K562 (cell line): ENCODE results near the gene FAM120B. TPM values are rescaled to one million over a fixed set of nuclear protein-coding genes. Genes with fewer than 3 reads are reported as not detected.

Experiments used
- ATAC-seq: fragments of 200-7000 bp; cut with Tn5 transposase; 3 replicates; pipeline ENCODE4 v1.9.1; 2020; ENCODE audit warnings: moderate library complexity
- BruUV-seq: library from RNA; stranded (reverse); fragments of 400-500 nt; replicated peaks from 2 replicates; lab custom pipeline; 2021; lab: Mats Ljungman, UMichigan
- CTCF ChIA-PET: fragments of 300-600 bp; formaldehyde crosslinking; extraction: SDS; loops from one replicate; lab custom pipeline; 2021; ENCODE audit warnings: low intra/inter-chr PET ratio; lab: Yijun Ruan, JAX
- POLR2A ChIA-PET: fragments of 300-600, 350-650 bp; sonication (Branson Sonifier 250); formaldehyde crosslinking; extraction: SDS; loops from one replicate; lab custom pipeline; 2021; ENCODE audit warnings: antibody characterized with exemption, inconsistent platforms; lab: Yijun Ruan, JAX
- DNase-seq, 4 experiments: peaks; one replicate each; pipeline versions ENCODE4 v3.0.0 to v3.0.0-alpha.2; 2011 to 2018; ENCODE audit warnings: low spot score in 3 of 4, mixed read lengths in 3 of 4; ENCODE audit errors: extremely low read depth in 1 of 4
- FAIRE-seq: peaks from 2 replicates; lab custom pipeline; 2011; peaks lifted over from hg19 to GRCh38; lab: Jason Lieb, UNC
- H2AFZ ChIP-seq: 2 replicates; pipeline ENCODE4 v1.6.0; 2011; ENCODE audit warnings: low read depth, low read length, control low read depth, inconsistent platforms
- H3K27ac ChIP-seq: fragments of 200-600 bp; 3 replicates; pipeline ENCODE4 v1.8.0; 2011; ENCODE audit warnings: low read depth, mild to moderate bottlenecking, control low read depth, inconsistent platforms, low read length, moderate library complexity, mixed read lengths; ENCODE audit errors: extremely low read depth
- H3K27me3 ChIP-seq, 2 experiments: fragments of 300-600 bp in 1 of 2; 2 replicates in 1 of 2; 3 replicates in 1 of 2; pipeline versions ENCODE4 v1.6.0 to v1.8.0; 2011; ENCODE audit warnings: inconsistent platforms in 2 of 2, low read length in 2 of 2, mild to moderate bottlenecking in 1 of 2, mixed read lengths in 1 of 2, moderate library complexity in 1 of 2; ENCODE audit not compliant: control insufficient read depth in 2 of 2, insufficient read depth in 2 of 2
- H3K36me3 ChIP-seq: fragments of 300-600 bp; 3 replicates; pipeline ENCODE4 v1.8.0; 2011; ENCODE audit warnings: mild to moderate bottlenecking, low read length, inconsistent platforms; ENCODE audit not compliant: control insufficient read depth, insufficient read depth
- H3K4me1 ChIP-seq, 2 experiments: fragments of 200-600 bp in 1 of 2; replicated peaks in 1 of 2; 2 replicates in 1 of 2; 3 replicates in 1 of 2; pipeline versions ENCODE4 v1.5.1 to v1.8.0; 2011; ENCODE audit warnings: inconsistent platforms in 2 of 2, low read length in 2 of 2, mild to moderate bottlenecking in 1 of 2, mixed read lengths in 1 of 2, moderate library complexity in 1 of 2; ENCODE audit not compliant: control insufficient read depth in 2 of 2, insufficient read depth in 2 of 2
- H3K4me2 ChIP-seq: 2 replicates; pipeline ENCODE4 v1.6.1; 2011; ENCODE audit warnings: low read length, control low read depth, inconsistent platforms, mixed read lengths; ENCODE audit not compliant: insufficient read depth
- H3K4me3 ChIP-seq: fragments of 200-600 bp; sonication (generic), shearing (Covaris generic); 2 replicates; pipeline ENCODE4 v1.5.1; 2016; ENCODE audit warnings: control low read depth, inconsistent platforms
- H3K79me2 ChIP-seq: fragments of 200-600 bp; 3 replicates; pipeline ENCODE4 v1.8.0; 2011; ENCODE audit warnings: low read length, inconsistent platforms; ENCODE audit not compliant: control insufficient read depth, insufficient read depth
- H3K9ac ChIP-seq, 2 experiments: 2 replicates each; pipeline versions ENCODE4 v1.6.0 to v1.6.1; 2011; ENCODE audit warnings: low read depth in 2 of 2, low read length in 2 of 2, control low read depth in 1 of 2, inconsistent platforms in 1 of 2, mild to moderate bottlenecking in 1 of 2, mixed read lengths in 1 of 2; ENCODE audit not compliant: insufficient read depth in 1 of 2
- H3K9me1 ChIP-seq: one replicate; pipeline ENCODE4 v1.6.0; 2011; ENCODE audit warnings: inconsistent platforms, mild to moderate bottlenecking, low read length, moderate library complexity; ENCODE audit not compliant: control insufficient read depth, insufficient read depth
- H3K9me3 ChIP-seq: replicated peaks from 2 replicates; pipeline ENCODE4 v1.5.1; 2011; ENCODE audit warnings: low read depth, low read length, inconsistent platforms; ENCODE audit not compliant: control insufficient read depth, insufficient read depth
- H4K20me1 ChIP-seq: replicated peaks from 2 replicates; pipeline ENCODE4 v1.6.1; 2011; ENCODE audit warnings: low read length, inconsistent platforms, mixed read lengths; ENCODE audit not compliant: control insufficient read depth, insufficient read depth
- EP400 ChIP-seq: fragments of 450-650 bp; IDR thresholded peaks from 2 replicates; pipeline ENCODE4 v1.6.1; 2017; ENCODE audit warnings: antibody characterized with exemption, mild to moderate bottlenecking, moderate library complexity
- FOXJ2 ChIP-seq: fragments of 200-800 bp; sonication (Bioruptor generic); IDR thresholded peaks from 2 replicates; pipeline ENCODE4 v1.6.1; 2016; ENCODE audit warnings: missing genetic modification characterization, missing compliant biosample characterization
- MCM7 ChIP-seq, 2 experiments: fragments of 450-650 bp; IDR thresholded peaks; 2 replicates each; pipeline ENCODE4 v1.6.1; 2016 to 2018
- NFE2 ChIP-seq: IDR thresholded peaks from 2 replicates; pipeline ENCODE4 v1.6.1; 2014; ENCODE audit warnings: antibody characterized with exemption, low read depth
- RBM25 ChIP-seq: fragments of 200-400 bp; formaldehyde crosslinking; IDR thresholded peaks from 2 replicates; pipeline ENCODE4 v1.6.1; 2018; ENCODE audit warnings: low read length, low read depth, moderate library complexity; ENCODE audit not compliant: severe bottlenecking
- WGBS: fragments of 100-300 bp; shearing (Covaris generic); methylation state at CpG from one replicate; pipeline ENCODE4 v1.1.6; 2016; ENCODE audit warnings: low coverage, mixed read lengths; ENCODE audit not compliant: insufficient coverage; ENCODE audit errors: missing lambda C conversion rate; 5-methylcytosine and 5-hydroxymethylcytosine counted together
- in situ Hi-C: fragments of 300-500 bp; cut with MboI; formaldehyde crosslinking; loops from 4 replicates; pipeline ENCODE4 v1.15.0; 2018; ENCODE audit warnings: inconsistent platforms, mixed read lengths
- intact Hi-C: fragments of 100-400 bp; cut with micrococcal nuclease; formaldehyde crosslinking; loops from 2 replicates; pipeline ENCODE4 v1.14.2; 2022
- polyA plus RNA-seq, 8 experiments: library from polyadenylated mRNA; depleted of rRNA in 4 of 8; stranded (reverse) in 5 of 8; unstranded in 3 of 8; fragments of >200 nt; fragmentation: Nextera tagmentation in 2 of 8; fragmentation: Illumina TruSeq in 1 of 8; extraction: Ambion mirVana in 2 of 8; extraction: Trizol in 1 of 8; gene quantifications; 2 replicates each; pipeline versions ENCODE4 v1.2.1 to v1.2.3, GENCODE V29; 2011 to 2014; ENCODE audit warnings: inconsistent platforms in 1 of 8, missing spikeins in 1 of 8
- total RNA-seq, 7 experiments: library from RNA; depleted of rRNA in 6 of 7; stranded (reverse); fragments of >200 nt in 6 of 7; fragmentation: Illumina TruSeq in 2 of 7; extraction: Trizol in 2 of 7; gene quantifications; 2 replicates each; pipeline versions ENCODE4 v1.2.1 to v1.2.3, GENCODE V29; 2011 to 2021; ENCODE audit warnings: low replicate concordance in 1 of 7
- TF ChIP-seq, protein P1 (sequence below): fragments of 450-650 bp; IDR thresholded peaks from 2 replicates; pipeline ENCODE4 v1.6.1; 2016; ENCODE audit warnings: antibody characterized with exemption
- TF ChIP-seq, protein P2 (sequence below): fragments of 250-450 bp; sonication (Bioruptor Pico); IDR thresholded peaks from 2 replicates; pipeline ENCODE4 v1.8.0; 2022; ENCODE audit warnings: inconsistent platforms

Gene FAM120B
- total and polyA plus RNA-seq, 9 of the 15 experiments (the other 6 are each of a cell fraction or from before 2014, with no cell fraction given): 3.5 to 22.6 (median 14.7) TPM

DNA sequence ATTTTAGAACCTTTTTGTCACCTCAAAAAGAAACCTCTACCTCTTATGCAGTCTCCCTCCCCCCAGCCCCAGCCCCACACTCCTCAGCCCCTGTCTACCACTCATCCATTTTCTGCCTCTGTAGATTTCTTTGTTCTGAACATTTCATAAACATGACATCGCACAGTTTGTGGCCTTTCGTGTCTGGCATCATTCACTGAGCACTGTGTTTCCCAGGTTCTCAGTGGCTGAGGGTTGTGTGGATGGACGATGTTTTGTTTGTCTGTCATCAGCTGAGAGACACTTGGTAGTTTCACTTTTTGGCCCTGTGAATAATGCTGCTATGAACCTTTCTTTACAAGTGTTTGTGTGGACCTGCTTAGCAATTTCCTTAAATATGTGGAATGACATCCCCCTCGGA lies 64.5 kb downstream of the FAM120B start:
- TF ChIP-seq MCM7 (IDR thresholded peaks at IDR 0.05): no peak
- no peak for TF ChIP-seq EP400
- no peak for TF ChIP-seq RBM25
- TF ChIP-seq FOXJ2 (tag): no peak
- Histone ChIP-seq H3K9ac (no peak overlapping the region), H4K20me1 (peaks cover 3% of the 10 kb centered on the region; the same call in 1 of the 2 replicates), H3K36me3 (no peaks in the 10 kb centered on the region; the same call in 2 of the 3 replicates), H3K9me1 (no peaks in the 10 kb centered on the region), H3K4me3 (no peak overlapping the region), H3K79me2 (no peaks in the 10 kb centered on the region), H3K27me3 (no peaks in the 10 kb centered on the region), H3K27ac (no peak overlapping the region), H3K4me1 (peaks cover 0 to 3% of the 10 kb centered on the region in 2 experiments; a peak in 2 of 5 replicates), H3K4me2 (no peak overlapping the region), H2AFZ (no peak overlapping the region), H3K9me3 (no peaks in the 10 kb centered on the region)
- in situ Hi-C loops: no loop called here
- WGBS: 84% methylated on average over 4 of the region's 4 CpGs
- no TSS peak for BruUV-seq
- FAIRE-seq (peak; percentile 67), ATAC-seq (no peak), DNase-seq (no peak)
- ChIA-PET CTCF (no interaction called here), POLR2A (no interaction called here)
- intact Hi-C loops: no loop called here

DNA sequence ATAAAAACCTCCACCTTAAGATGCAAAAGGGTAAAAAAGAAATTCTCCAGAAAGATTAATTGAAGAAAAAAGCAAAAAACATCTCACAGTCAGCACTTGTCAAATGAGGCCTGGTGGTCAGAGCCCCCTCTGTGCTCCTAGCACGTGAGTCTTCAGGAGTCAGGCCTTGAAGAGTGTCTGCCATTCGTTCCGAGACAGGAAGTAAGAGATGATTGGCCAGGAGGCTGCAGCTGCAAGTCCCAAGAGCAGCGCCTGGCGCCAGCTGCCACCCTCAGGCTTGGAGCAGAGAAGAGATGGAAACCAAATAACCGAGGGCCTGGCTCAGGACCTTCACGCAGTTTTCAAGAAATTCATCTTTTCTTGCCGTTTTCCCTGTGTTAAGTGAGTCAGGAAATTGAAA lies 65.0 kb downstream of the FAM120B start:
- ChIA-PET POLR2A (interaction anchor here (0.6 kb wide), 1 partner anchor 9 kb away, joined by 3 read pairs; no protein-coding TSS in a partner anchor), CTCF (no interaction called here)
- no TSS peak for BruUV-seq
- no peak overlapping the region for H3K4me3 ChIP-seq
- H3K4me1 ChIP-seq: no peaks in the 10 kb centered on the region; a peak in 1 of 5 replicates
- H3K27ac ChIP-seq: no peak overlapping the region
- no peaks in the 10 kb centered on the region for H3K79me2 ChIP-seq
- no peak overlapping the region for H3K4me2 ChIP-seq
- TF ChIP-seq, protein P1, sequence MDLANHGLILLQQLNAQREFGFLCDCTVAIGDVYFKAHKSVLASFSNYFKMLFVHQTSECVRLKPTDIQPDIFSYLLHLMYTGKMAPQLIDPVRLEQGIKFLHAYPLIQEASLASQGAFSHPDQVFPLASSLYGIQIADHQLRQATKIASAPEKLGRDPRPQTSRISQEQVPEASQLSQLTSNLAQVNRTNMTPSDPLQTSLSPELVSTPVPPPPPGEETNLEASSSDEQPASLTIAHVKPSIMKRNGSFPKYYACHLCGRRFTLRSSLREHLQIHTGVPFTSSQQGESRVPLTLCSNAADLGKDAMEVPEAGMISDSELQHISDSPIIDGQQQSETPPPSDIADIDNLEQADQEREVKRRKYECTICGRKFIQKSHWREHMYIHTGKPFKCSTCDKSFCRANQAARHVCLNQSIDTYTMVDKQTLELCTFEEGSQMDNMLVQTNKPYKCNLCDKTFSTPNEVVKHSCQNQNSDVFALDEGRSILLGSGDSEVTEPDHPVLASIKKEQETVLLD: no peak
- TF ChIP-seq, protein P2, sequence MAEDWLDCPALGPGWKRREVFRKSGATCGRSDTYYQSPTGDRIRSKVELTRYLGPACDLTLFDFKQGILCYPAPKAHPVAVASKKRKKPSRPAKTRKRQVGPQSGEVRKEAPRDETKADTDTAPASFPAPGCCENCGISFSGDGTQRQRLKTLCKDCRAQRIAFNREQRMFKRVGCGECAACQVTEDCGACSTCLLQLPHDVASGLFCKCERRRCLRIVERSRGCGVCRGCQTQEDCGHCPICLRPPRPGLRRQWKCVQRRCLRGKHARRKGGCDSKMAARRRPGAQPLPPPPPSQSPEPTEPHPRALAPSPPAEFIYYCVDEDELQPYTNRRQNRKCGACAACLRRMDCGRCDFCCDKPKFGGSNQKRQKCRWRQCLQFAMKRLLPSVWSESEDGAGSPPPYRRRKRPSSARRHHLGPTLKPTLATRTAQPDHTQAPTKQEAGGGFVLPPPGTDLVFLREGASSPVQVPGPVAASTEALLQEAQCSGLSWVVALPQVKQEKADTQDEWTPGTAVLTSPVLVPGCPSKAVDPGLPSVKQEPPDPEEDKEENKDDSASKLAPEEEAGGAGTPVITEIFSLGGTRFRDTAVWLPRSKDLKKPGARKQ (CRISPR knock-in tag): no peak
- no peak for TF ChIP-seq NFE2
- DNase-seq (no peak), ATAC-seq (no peak), FAIRE-seq (peak; percentile 55)
- WGBS: 86% methylated on average over 8 of the region's 8 CpGs
- intact Hi-C loops (no loop called here), in situ Hi-C loops (no loop called here)
- peaks cover 3% of the 10 kb centered on the region; the same call in 1 of the 2 replicates for H4K20me1 ChIP-seq
- no peaks in the 10 kb centered on the region; the same call in 2 of the 3 replicates for H3K36me3 ChIP-seq
- H3K9me3 ChIP-seq: no peaks in the 10 kb centered on the region
- H3K27me3 ChIP-seq: no peaks in the 10 kb centered on the region
- H3K9ac ChIP-seq: no peak overlapping the region
- no peak overlapping the region for H2AFZ ChIP-seq
- no peaks in the 10 kb centered on the region for H3K9me1 ChIP-seq
